HepG2 (cell line): ENCODE measurements around the gene EEF1A1. TPM values are rescaled to one million over a fixed set of nuclear protein-coding genes. Genes with fewer than 3 reads are reported as not detected.

Source experiments
- AGO1 ChIP-seq: fragments of 200-400 bp; formaldehyde crosslinking; IDR thresholded peaks from 2 replicates; pipeline ENCODE4 v1.6.1; 2017; ENCODE audit warnings: mild to moderate bottlenecking, low read depth, low read length, moderate library complexity; ENCODE audit not compliant: poor library complexity, severe bottlenecking
- BCL6 ChIP-seq: IDR thresholded peaks from 2 replicates; pipeline ENCODE4 v1.6.1; 2016; ENCODE audit warnings: missing genetic modification reagents, missing compliant biosample characterization
- CBX1 ChIP-seq: IDR thresholded peaks from one replicate; pipeline ENCODE4 v1.6.1; 2016; ENCODE audit warnings: antibody characterized with exemption, low read depth
- CEBPG ChIP-seq: IDR thresholded peaks from 2 replicates; pipeline ENCODE4 v1.6.1; 2016
- E2F5 ChIP-seq: sonication (generic); formaldehyde crosslinking; conservative IDR thresholded peaks from 2 replicates; pipeline ENCODE4 v1.4.0; 2020; ENCODE audit warnings: missing genetic modification reagents
- ETV6 ChIP-seq: sonication (generic); formaldehyde crosslinking; conservative IDR thresholded peaks from 2 replicates; pipeline ENCODE4 v1.4.0; 2020; ENCODE audit warnings: missing genetic modification reagents
- GPN1 ChIP-seq: sonication (generic); formaldehyde crosslinking; IDR thresholded peaks from 2 replicates; pipeline ENCODE4 v1.5.1; 2020; ENCODE audit warnings: missing genetic modification reagents, borderline replicate concordance
- KDM4B ChIP-seq: sonication (generic); formaldehyde crosslinking; IDR thresholded peaks from 2 replicates; pipeline ENCODE4 v1.4.0; 2020; ENCODE audit warnings: missing genetic modification reagents
- KLF16 ChIP-seq, 2 experiments: sonication (generic) in 1 of 2; formaldehyde crosslinking in 1 of 2; IDR thresholded peaks; 2 replicates each; pipeline versions ENCODE4 v1.6.1 to v1.8.0; 2016 to 2023; ENCODE audit warnings: missing genetic modification reagents in 2 of 2, missing compliant biosample characterization in 1 of 2
- KLF6 ChIP-seq: IDR thresholded peaks from 2 replicates; pipeline ENCODE4 v1.8.0; 2016; ENCODE audit warnings: missing biosample characterization, missing genetic modification reagents
- MLLT10 ChIP-seq: sonication (generic); formaldehyde crosslinking; IDR thresholded peaks from 2 replicates; pipeline ENCODE4 v1.4.0; 2020; ENCODE audit warnings: missing genetic modification reagents
- NCOR1 ChIP-seq: fragments of 200-600 bp; sonication (generic); IDR thresholded peaks from 2 replicates; pipeline ENCODE4 v1.7.0; 2017; ENCODE audit warnings: antibody characterized with exemption, low read length, borderline replicate concordance
- NFAT5 ChIP-seq: sonication (generic); formaldehyde crosslinking; IDR thresholded peaks from 2 replicates; pipeline ENCODE4 v1.4.0; 2020; ENCODE audit warnings: missing genetic modification reagents
- NFE2 ChIP-seq: sonication (generic); formaldehyde crosslinking; IDR thresholded peaks from 2 replicates; pipeline ENCODE4 v1.4.0; 2020; ENCODE audit warnings: missing genetic modification reagents
- NFIB ChIP-seq: sonication (generic); formaldehyde crosslinking; IDR thresholded peaks from 2 replicates; pipeline ENCODE4 v1.9.0; 2021; ENCODE audit warnings: missing genetic modification reagents, mild to moderate bottlenecking, borderline replicate concordance
- SOX13 ChIP-seq, 3 experiments: fragments of 450-650 bp in 1 of 3; sonication (generic) in 1 of 3; formaldehyde crosslinking in 1 of 3; IDR thresholded peaks in 2 of 3; conservative IDR thresholded peaks in 1 of 3; 2 replicates each; pipeline versions ENCODE4 v1.5.0 to v1.6.1; 2016 to 2020; ENCODE audit warnings: antibody characterized with exemption in 1 of 3, mild to moderate bottlenecking in 1 of 3, missing compliant biosample characterization in 1 of 3, missing genetic modification reagents in 1 of 3, moderate library complexity in 1 of 3
- SYNCRIP ChIP-seq: fragments of 200-400 bp; formaldehyde crosslinking; IDR thresholded peaks from 2 replicates; pipeline ENCODE4 v1.6.1; 2018; ENCODE audit warnings: mild to moderate bottlenecking, low read depth, low read length; ENCODE audit not compliant: insufficient read depth
- TOPORS ChIP-seq: sonication (generic); formaldehyde crosslinking; IDR thresholded peaks from 2 replicates; pipeline ENCODE4 v1.8.0; 2023; ENCODE audit warnings: mild to moderate bottlenecking, missing genetic modification reagents
- ZBTB7B ChIP-seq: sonication (generic); formaldehyde crosslinking; IDR thresholded peaks from 2 replicates; pipeline ENCODE4 v1.4.0; 2020; ENCODE audit warnings: missing genetic modification reagents
- ZNF501 ChIP-seq: sonication (generic); formaldehyde crosslinking; IDR thresholded peaks from 2 replicates; pipeline ENCODE4 v1.5.1; 2020; ENCODE audit warnings: mild to moderate bottlenecking, moderate library complexity, missing genetic modification reagents
- ZNF784 ChIP-seq: sonication (generic); formaldehyde crosslinking; IDR thresholded peaks from 2 replicates; pipeline ENCODE4 v1.5.1; 2020; ENCODE audit warnings: missing genetic modification reagents, mild to moderate bottlenecking, borderline replicate concordance
- ZNF792 ChIP-seq: IDR thresholded peaks from 2 replicates; pipeline ENCODE4 v1.6.1; 2016
- ZSCAN21 ChIP-seq: sonication (generic); formaldehyde crosslinking; IDR thresholded peaks from 2 replicates; pipeline ENCODE4 v1.8.0; 2022; ENCODE audit warnings: mild to moderate bottlenecking, missing genetic modification reagents, moderate library complexity, borderline replicate concordance
- ZSCAN22 ChIP-seq: sonication (generic); formaldehyde crosslinking; IDR thresholded peaks from 2 replicates; pipeline ENCODE4 v1.4.0; 2020; ENCODE audit warnings: mild to moderate bottlenecking, missing genetic modification reagents
- polyA plus RNA-seq, 8 experiments: library from polyadenylated mRNA; depleted of rRNA in 3 of 8; stranded (reverse) in 7 of 8; unstranded in 1 of 8; fragments of >200 nt; fragmentation: Illumina TruSeq in 4 of 8; extraction: Trizol in 4 of 8; gene quantifications; 2 replicates each; pipeline versions ENCODE4 v1.2.1 to v1.2.3, GENCODE V29; 2011 to 2016; ENCODE audit warnings: low read depth in 4 of 8, missing spikeins in 1 of 8, mixed read lengths in 1 of 8; ENCODE audit not compliant: insufficient read depth in 1 of 8
- total RNA-seq, 5 experiments: library from RNA; depleted of rRNA; stranded (reverse); fragments of >200 nt; fragmentation: Illumina TruSeq; extraction: Trizol; gene quantifications; 2 replicates each; pipeline ENCODE4 v1.2.3, GENCODE V29; 2016; ENCODE audit warnings: low read depth in 1 of 5

The EEF1A1 gene
- total and polyA plus RNA-seq, 2 of the 13 experiments (the other 11 are each of a cell fraction or from before 2014, with no cell fraction given), result 13,726 to 17,172 TPM

- peak; percentile 69 for TF ChIP-seq ZSCAN21 (CRISPR knock-in tag)
- no peak; the same call in 1 of the 2 replicates for TF ChIP-seq E2F5 (CRISPR knock-in tag)
- TF ChIP-seq CBX1, result peak; percentile 97
- TF ChIP-seq ZBTB7B (CRISPR knock-in tag), result no peak
- no peak; the same call in 1 of the 2 replicates for TF ChIP-seq ZSCAN22 (CRISPR knock-in tag)
- TF ChIP-seq AGO1, result peak; percentile 13
- peak; percentile 91 for TF ChIP-seq MLLT10 (CRISPR knock-in tag)
- 0 out of 2 replicates have a peak, but pooled peaks have one; percentile 3 for TF ChIP-seq SOX13 (IDR thresholded peaks at IDR 0.05)
- peak in 1 of 2 experiments; percentile 3; a peak in 1 of 4 replicates for TF ChIP-seq SOX13 (CRISPR knock-in tag; conservative IDR thresholded peaks at IDR 0.05 in 1 of 2, IDR thresholded peaks at IDR 0.05 in 1 of 2)
- TF ChIP-seq SYNCRIP, result no peak
- TF ChIP-seq NFIB (CRISPR knock-in tag), result no peak
- peak; percentile 46; the same call in 1 of the 2 replicates for TF ChIP-seq BCL6 (CRISPR knock-in tag)
- 0 out of 2 replicates have a peak, but pooled peaks have one; percentile 55 for TF ChIP-seq ZNF784
- TF ChIP-seq ETV6 (CRISPR knock-in tag), result 0 out of 2 replicates have a peak, but pooled peaks have one; percentile 72
- TF ChIP-seq NFAT5 (CRISPR knock-in tag), result peak; percentile 94
- TF ChIP-seq NCOR1, result no peak
- peak; percentile 70; the same call in 1 of the 2 replicates for TF ChIP-seq TOPORS
- TF ChIP-seq KLF16 (CRISPR knock-in tag; IDR thresholded peaks at IDR 0.05), result peak in 1 of 2 experiments; percentile 89; a peak in 2 of 4 replicates
- peak; percentile 92 for TF ChIP-seq ZNF501 (CRISPR knock-in tag)
- TF ChIP-seq ZNF792, result peak; percentile 77
- TF ChIP-seq KLF6 (CRISPR knock-in tag), result peak; percentile 89; the same call in 1 of the 2 replicates
- peak; percentile 80 for TF ChIP-seq CEBPG (CRISPR knock-in tag)
- peak; percentile 93; the same call in 1 of the 2 replicates for TF ChIP-seq GPN1 (CRISPR knock-in tag)
- TF ChIP-seq KDM4B (CRISPR knock-in tag), result peak; percentile 75; the same call in 1 of the 2 replicates
- 0 out of 2 replicates have a peak, but pooled peaks have one; percentile 8 for TF ChIP-seq NFE2 (CRISPR knock-in tag)
Observed at GRCh38 chr6:73520688-73521350, at the start of gene EEF1A1 (continued).
